Left hindlimb (tissue), 1 donor: Measurements from ENCODE around the gene CDH4.
"Not testable (repeated sequence)": the region's sequence is repeated elsewhere in the genome, so short reads cannot be mapped to it uniquely, and the experiment has no call there.

Source experiments
- DNase-seq: peaks from one replicate; pipeline ENCODE4 v3.0.0-alpha.2; 2018

CDH4 gene

GRCh38 chr20:61979090-61979489 is 727.0 kb downstream of the CDH4 start:
- no peak for DNase-seq

- DNase-seq, result no peak
Observed at GRCh38 chr20:61979701-61980635, 727.9 kb downstream of the CDH4 start.

- no peak for DNase-seq
Observed at GRCh38 chr20:61980647-61981583, 728.9 kb downstream of the CDH4 start.

GRCh38 chr20:61981691-61982090 is 729.6 kb downstream of the CDH4 start:
- DNase-seq, result not testable (repeated sequence)

- no peak for DNase-seq
Observed at GRCh38 chr20:61982191-61982950, 730.3 kb downstream of the CDH4 start.

GRCh38 chr20:61982951-61983315 is 730.9 kb downstream of the CDH4 start:
- no peak for DNase-seq

- DNase-seq, result no peak
Observed at GRCh38 chr20:61983965-61984364, 731.9 kb downstream of the CDH4 start.

GRCh38 chr20:61984431-61984830 is 732.4 kb downstream of the CDH4 start:
- not testable (repeated sequence) for DNase-seq

- no peak for DNase-seq
Observed at GRCh38 chr20:61985096-61985495, 733.0 kb downstream of the CDH4 start.

- DNase-seq, result no peak
Observed at GRCh38 chr20:61986762-61987321, 734.8 kb downstream of the CDH4 start.

GRCh38 chr20:61988665-61989064 is 736.6 kb downstream of the CDH4 start:
- DNase-seq, result no peak

- no peak for DNase-seq
Observed at GRCh38 chr20:61989741-61990140, 737.7 kb downstream of the CDH4 start.
